Fibroblast of the aortic adventitia (primary cell): ENCODE results near the gene ENGASE. TPM values are rescaled to one million over a fixed set of nuclear protein-coding genes. Genes with fewer than 3 reads are reported as not detected.

Source experiments
- DNase-seq: peaks from one replicate; pipeline ENCODE4 v3.0.0-alpha.2; 2010; ENCODE audit warnings: low read depth
- H3K4me3 ChIP-seq: 2 replicates; pipeline ENCODE4 v1.5.1; 2011; ENCODE audit warnings: low read depth, mild to moderate bottlenecking, control low read depth, low read length, moderate library complexity
- CTCF ChIP-seq: IDR thresholded peaks from 2 replicates; pipeline ENCODE4 v1.5.1; 2011; ENCODE audit warnings: mild to moderate bottlenecking, low read length, control low read depth, inconsistent platforms; ENCODE audit not compliant: insufficient read depth
- total RNA-seq: library from RNA; depleted of rRNA; stranded (reverse); fragments of >200 nt; gene quantifications from 2 replicates; pipeline ENCODE4 v1.2.3, GENCODE V29; 2012; ENCODE audit warnings: low replicate concordance

Gene ENGASE
- total RNA-seq, 1 donor = 8.4 TPM

- no peak for DNase-seq
- TF ChIP-seq CTCF = no peak
- H3K4me3 ChIP-seq = no peak overlapping the region
These were observed 18.6 kb downstream of the ENGASE start for GRCh38 chr17:79093270-79093669.

- no peak overlapping the region for H3K4me3 ChIP-seq
- TF ChIP-seq CTCF = no peak
- no peak for DNase-seq
These were observed 19.6 kb downstream of the ENGASE start for GRCh38 chr17:79094261-79094660.

GRCh38 chr17:79095345-79096055 lies 20.9 kb downstream of the ENGASE start:
- TF ChIP-seq CTCF = no peak
- no peak for DNase-seq

GRCh38 chr17:79096477-79096876 lies 21.9 kb downstream of the ENGASE start:
- no peak overlapping the region for H3K4me3 ChIP-seq
- DNase-seq = no peak
- TF ChIP-seq CTCF = no peak

More at GRCh38 chr17:79095345-79096055, 20.9 kb downstream of the ENGASE start:
- no peak overlapping the region for H3K4me3 ChIP-seq

- H3K4me3 ChIP-seq = no peak overlapping the region
- no peak for DNase-seq
- TF ChIP-seq CTCF = no peak
These were observed 22.8 kb downstream of the ENGASE start for GRCh38 chr17:79097226-79098055.

GRCh38 chr17:79098282-79098867 lies 23.8 kb downstream of the ENGASE start:
- no peak for DNase-seq
- no peak for TF ChIP-seq CTCF
- H3K4me3 ChIP-seq = no peak overlapping the region
